OCI-LY3 (cell line): ENCODE measurements around the gene CPNE8.

ENCODE experiments used
- EZH2phosphoT487 ChIP-seq: fragments of 200-600 bp; shearing (Covaris generic); IDR thresholded peaks from 2 replicates; pipeline ENCODE4 v1.6.1; 2018; ENCODE audit warnings: antibody characterized with exemption, mixed run types, low read depth
- TF ChIP-seq, protein P1 (sequence below): fragments of 200-600, 300-600 bp; sonication (generic); IDR thresholded peaks from 2 replicates; pipeline ENCODE4 v1.5.1; 2014; ENCODE audit warnings: antibody characterized with exemption, low read length, low read depth

DNA sequence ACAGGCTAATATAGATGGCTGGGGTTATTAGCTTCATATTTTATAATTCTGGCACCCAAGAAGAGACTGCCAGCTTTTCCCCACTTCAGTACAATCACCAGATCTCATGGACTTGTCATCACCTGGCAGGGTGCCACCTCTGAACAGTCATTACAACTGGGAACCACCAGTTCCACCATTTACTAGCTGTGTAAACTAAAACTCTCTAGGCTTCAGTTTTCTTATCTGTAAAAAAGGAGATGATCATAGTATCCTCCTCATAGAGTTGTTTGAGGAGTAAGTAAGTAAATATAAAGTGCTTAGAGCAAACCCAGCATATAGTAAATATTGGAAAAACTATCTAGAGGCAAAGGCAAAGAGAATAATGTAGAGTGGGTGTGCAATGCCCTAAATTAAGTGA lies 19.3 kb downstream of the CPNE8 start:
- TF ChIP-seq, protein P1, sequence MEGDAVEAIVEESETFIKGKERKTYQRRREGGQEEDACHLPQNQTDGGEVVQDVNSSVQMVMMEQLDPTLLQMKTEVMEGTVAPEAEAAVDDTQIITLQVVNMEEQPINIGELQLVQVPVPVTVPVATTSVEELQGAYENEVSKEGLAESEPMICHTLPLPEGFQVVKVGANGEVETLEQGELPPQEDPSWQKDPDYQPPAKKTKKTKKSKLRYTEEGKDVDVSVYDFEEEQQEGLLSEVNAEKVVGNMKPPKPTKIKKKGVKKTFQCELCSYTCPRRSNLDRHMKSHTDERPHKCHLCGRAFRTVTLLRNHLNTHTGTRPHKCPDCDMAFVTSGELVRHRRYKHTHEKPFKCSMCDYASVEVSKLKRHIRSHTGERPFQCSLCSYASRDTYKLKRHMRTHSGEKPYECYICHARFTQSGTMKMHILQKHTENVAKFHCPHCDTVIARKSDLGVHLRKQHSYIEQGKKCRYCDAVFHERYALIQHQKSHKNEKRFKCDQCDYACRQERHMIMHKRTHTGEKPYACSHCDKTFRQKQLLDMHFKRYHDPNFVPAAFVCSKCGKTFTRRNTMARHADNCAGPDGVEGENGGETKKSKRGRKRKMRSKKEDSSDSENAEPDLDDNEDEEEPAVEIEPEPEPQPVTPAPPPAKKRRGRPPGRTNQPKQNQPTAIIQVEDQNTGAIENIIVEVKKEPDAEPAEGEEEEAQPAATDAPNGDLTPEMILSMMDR, result no peak
- TF ChIP-seq EZH2phosphoT487, result no peak
